ENCODE results near the gene RANBP10.

DNA sequence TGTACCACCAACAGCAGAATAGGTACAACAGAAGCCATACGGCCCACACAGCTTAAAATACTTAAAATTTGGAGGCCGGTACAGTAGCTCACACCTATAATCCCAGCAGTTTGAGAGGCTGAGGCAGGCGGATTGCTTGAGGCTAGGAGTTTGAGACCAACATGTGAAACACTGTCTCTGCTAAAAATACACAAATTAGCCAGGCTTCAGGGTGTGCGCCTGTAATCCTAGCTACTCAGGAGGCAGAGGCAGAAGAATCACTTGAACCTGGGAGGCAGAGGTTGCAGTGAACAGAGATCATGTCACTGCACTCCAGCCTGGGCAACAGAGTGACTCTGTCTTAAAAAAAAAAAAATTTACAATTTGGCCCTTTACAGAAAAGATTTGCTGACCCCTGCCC is 104.2 kb downstream of the RANBP10 start:
- TF ChIP-seq, protein P1, sequence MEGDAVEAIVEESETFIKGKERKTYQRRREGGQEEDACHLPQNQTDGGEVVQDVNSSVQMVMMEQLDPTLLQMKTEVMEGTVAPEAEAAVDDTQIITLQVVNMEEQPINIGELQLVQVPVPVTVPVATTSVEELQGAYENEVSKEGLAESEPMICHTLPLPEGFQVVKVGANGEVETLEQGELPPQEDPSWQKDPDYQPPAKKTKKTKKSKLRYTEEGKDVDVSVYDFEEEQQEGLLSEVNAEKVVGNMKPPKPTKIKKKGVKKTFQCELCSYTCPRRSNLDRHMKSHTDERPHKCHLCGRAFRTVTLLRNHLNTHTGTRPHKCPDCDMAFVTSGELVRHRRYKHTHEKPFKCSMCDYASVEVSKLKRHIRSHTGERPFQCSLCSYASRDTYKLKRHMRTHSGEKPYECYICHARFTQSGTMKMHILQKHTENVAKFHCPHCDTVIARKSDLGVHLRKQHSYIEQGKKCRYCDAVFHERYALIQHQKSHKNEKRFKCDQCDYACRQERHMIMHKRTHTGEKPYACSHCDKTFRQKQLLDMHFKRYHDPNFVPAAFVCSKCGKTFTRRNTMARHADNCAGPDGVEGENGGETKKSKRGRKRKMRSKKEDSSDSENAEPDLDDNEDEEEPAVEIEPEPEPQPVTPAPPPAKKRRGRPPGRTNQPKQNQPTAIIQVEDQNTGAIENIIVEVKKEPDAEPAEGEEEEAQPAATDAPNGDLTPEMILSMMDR (IDR thresholded peaks at IDR 0.05): no peak
- no peak for TF ChIP-seq POLR2A (IDR thresholded peaks at IDR 0.05)

All from esophagus squamous epithelium (tissue), 4 donors.